SU-DHL-6 (cell line): ENCODE measurements around the gene OR2L3.

ENCODE experiments used
- H2AFZ ChIP-seq: fragments of 200-600 bp; sonication (generic); 2 replicates; pipeline ENCODE4 v1.6.1; 2014; ENCODE audit warnings: low read depth, mild to moderate bottlenecking, moderate library complexity, mixed read lengths, antibody characterized with exemption, low read length; ENCODE audit not compliant: severe bottlenecking
- H3F3A ChIP-seq: fragments of 200-600 bp; shearing (Covaris generic); 2 replicates; pipeline ENCODE4 v1.6.0; 2016; ENCODE audit warnings: antibody characterized with exemption, mild to moderate bottlenecking; ENCODE audit not compliant: insufficient read depth
- H3K27ac ChIP-seq: fragments of 200-600 bp; sonication (generic); 2 replicates; pipeline ENCODE4 v1.5.1; 2016; ENCODE audit warnings: low read depth, mild to moderate bottlenecking, low read length, moderate library complexity, mixed read lengths
- H3K27me3 ChIP-seq: fragments of 200-600 bp; sonication (generic), shearing (Covaris generic); 2 replicates; pipeline ENCODE4 v1.6.0; 2014; ENCODE audit warnings: mild to moderate bottlenecking, low read length
- H3K36me3 ChIP-seq: fragments of 200-600 bp; sonication (generic); 2 replicates; pipeline ENCODE4 v1.6.1; 2014; ENCODE audit warnings: mild to moderate bottlenecking, low read length, mixed read lengths
- H3K4me2 ChIP-seq: fragments of 300-600, 200-600 bp; shearing (Covaris generic), sonication (generic); 2 replicates; pipeline ENCODE4 v1.6.0; 2014; ENCODE audit warnings: low read length, low read depth, mild to moderate bottlenecking; ENCODE audit not compliant: poor library complexity, severe bottlenecking
- H3K4me3 ChIP-seq: fragments of 200-600 bp; sonication (generic); 2 replicates; pipeline ENCODE4 v1.5.1; 2014; ENCODE audit warnings: antibody characterized with exemption, low read length, mild to moderate bottlenecking, mixed read lengths; ENCODE audit not compliant: insufficient read depth, poor library complexity, severe bottlenecking
- H3K79me2 ChIP-seq: fragments of 200-600 bp; sonication (generic); 2 replicates; pipeline ENCODE4 v1.6.1; 2014; ENCODE audit warnings: mild to moderate bottlenecking, low read length, moderate library complexity; ENCODE audit not compliant: insufficient read depth
- H3K9ac ChIP-seq: fragments of 200-600 bp; sonication (generic); 2 replicates; pipeline ENCODE4 v1.7.0; 2014; ENCODE audit warnings: mild to moderate bottlenecking, low read length
- H3K9me2 ChIP-seq: fragments of 200-600 bp; sonication (generic); replicated peaks from 2 replicates; pipeline ENCODE4 v1.6.1; 2014; ENCODE audit warnings: low read length; ENCODE audit not compliant: insufficient read depth
- H3K9me3 ChIP-seq: fragments of 200-600 bp; sonication (generic); 2 replicates; pipeline ENCODE4 v1.6.1; 2014; ENCODE audit warnings: low read length, mixed read lengths; ENCODE audit not compliant: insufficient read depth
- H4K20me1 ChIP-seq: fragments of 200-600 bp; sonication (generic); 2 replicates; pipeline ENCODE4 v1.6.1; 2014; ENCODE audit warnings: low read depth, mild to moderate bottlenecking, antibody characterized with exemption, low read length, moderate library complexity, mixed read lengths
- EZH2phosphoT487 ChIP-seq: fragments of 200-600 bp; sonication (generic), shearing (Covaris generic); conservative IDR thresholded peaks from 2 replicates; pipeline ENCODE4 v1.6.1; 2018; ENCODE audit warnings: mild to moderate bottlenecking, antibody characterized with exemption, low read length, moderate library complexity, mixed read lengths
- TF ChIP-seq, protein P1 (sequence below): fragments of 200-600 bp; sonication (generic); IDR thresholded peaks from one replicate; pipeline ENCODE4 v1.5.1; 2017; ENCODE audit warnings: antibody characterized with exemption, mild to moderate bottlenecking, low read length, moderate library complexity; ENCODE audit not compliant: insufficient read depth, poor library complexity, severe bottlenecking

OR2L3 gene

GRCh38 chr1:248007778-248008177, 38.9 kb upstream of the OR2L3 start:
- no peaks in the 10 kb centered on the region for H3K9me3 ChIP-seq
- H2AFZ ChIP-seq: no peak overlapping the region
- TF ChIP-seq, protein P1, sequence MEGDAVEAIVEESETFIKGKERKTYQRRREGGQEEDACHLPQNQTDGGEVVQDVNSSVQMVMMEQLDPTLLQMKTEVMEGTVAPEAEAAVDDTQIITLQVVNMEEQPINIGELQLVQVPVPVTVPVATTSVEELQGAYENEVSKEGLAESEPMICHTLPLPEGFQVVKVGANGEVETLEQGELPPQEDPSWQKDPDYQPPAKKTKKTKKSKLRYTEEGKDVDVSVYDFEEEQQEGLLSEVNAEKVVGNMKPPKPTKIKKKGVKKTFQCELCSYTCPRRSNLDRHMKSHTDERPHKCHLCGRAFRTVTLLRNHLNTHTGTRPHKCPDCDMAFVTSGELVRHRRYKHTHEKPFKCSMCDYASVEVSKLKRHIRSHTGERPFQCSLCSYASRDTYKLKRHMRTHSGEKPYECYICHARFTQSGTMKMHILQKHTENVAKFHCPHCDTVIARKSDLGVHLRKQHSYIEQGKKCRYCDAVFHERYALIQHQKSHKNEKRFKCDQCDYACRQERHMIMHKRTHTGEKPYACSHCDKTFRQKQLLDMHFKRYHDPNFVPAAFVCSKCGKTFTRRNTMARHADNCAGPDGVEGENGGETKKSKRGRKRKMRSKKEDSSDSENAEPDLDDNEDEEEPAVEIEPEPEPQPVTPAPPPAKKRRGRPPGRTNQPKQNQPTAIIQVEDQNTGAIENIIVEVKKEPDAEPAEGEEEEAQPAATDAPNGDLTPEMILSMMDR: no peak
- TF ChIP-seq EZH2phosphoT487: no peak
- H3K27ac ChIP-seq: no peak overlapping the region
- no peaks in the 10 kb centered on the region for H4K20me1 ChIP-seq
- H3K4me2 ChIP-seq: no peak overlapping the region
- H3F3A ChIP-seq: no peaks in the 10 kb centered on the region
- no peaks in the 10 kb centered on the region for H3K36me3 ChIP-seq
- H3K9ac ChIP-seq: no peak overlapping the region
- no peaks in the 10 kb centered on the region for H3K79me2 ChIP-seq
- no peaks in the 10 kb centered on the region for H3K9me2 ChIP-seq
- H3K27me3 ChIP-seq: no peaks in the 10 kb centered on the region
- no peak overlapping the region for H3K4me3 ChIP-seq

DNA sequence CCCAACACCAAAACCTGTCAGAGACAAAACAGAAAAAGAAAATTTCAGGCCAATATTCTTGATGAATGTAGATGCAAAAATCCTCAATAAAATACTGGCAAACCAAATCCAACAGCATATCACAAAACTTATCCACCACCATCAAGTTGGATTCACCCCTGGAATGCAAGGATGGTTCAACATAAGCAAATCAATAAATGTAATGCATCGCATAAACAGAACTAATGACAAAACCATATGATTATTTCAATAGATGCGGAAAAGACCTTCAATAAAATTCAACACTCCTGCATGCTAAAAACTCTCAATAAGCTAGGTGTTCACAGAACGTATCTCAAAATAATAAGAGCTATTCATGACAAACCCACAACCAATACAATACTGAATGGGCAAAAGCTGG, 37.0 kb upstream of the OR2L3 start:
- H4K20me1 ChIP-seq: no peaks in the 10 kb centered on the region
- H3K27ac ChIP-seq: no peak overlapping the region
- H3K4me2 ChIP-seq: no peak overlapping the region
- no peak for TF ChIP-seq EZH2phosphoT487
- no peak overlapping the region for H3K4me3 ChIP-seq
- no peaks in the 10 kb centered on the region for H3F3A ChIP-seq
- H3K9ac ChIP-seq: no peak overlapping the region
- H3K27me3 ChIP-seq: no peaks in the 10 kb centered on the region
- H3K79me2 ChIP-seq: no peaks in the 10 kb centered on the region
- H3K36me3 ChIP-seq: no peaks in the 10 kb centered on the region
- H2AFZ ChIP-seq: no peak overlapping the region
- H3K9me3 ChIP-seq: no peaks in the 10 kb centered on the region
- no peaks in the 10 kb centered on the region for H3K9me2 ChIP-seq

- Histone ChIP-seq H3K79me2 (no peaks in the 10 kb centered on the region), H3K9me2 (no peaks in the 10 kb centered on the region), H3K36me3 (no peaks in the 10 kb centered on the region), H3K9ac (no peak within 1 kb of the TSS), H3K4me3 (no peak within 1 kb of the TSS), H3K27ac (no peak within 1 kb of the TSS), H3K9me3 (no peaks in the 10 kb centered on the region), H3K27me3 (no peaks in the 10 kb centered on the region), H3F3A (no peaks in the 10 kb centered on the region), H3K4me2 (no peak within 1 kb of the TSS), H2AFZ (no peak within 1 kb of the TSS), H4K20me1 (no peaks in the 10 kb centered on the region)
- TF ChIP-seq EZH2phosphoT487: no peak
- TF ChIP-seq, protein P1: no peak
Observed at GRCh38 chr1:248013229-248013710, 33.4 kb upstream of the OR2L3 start, which contains the start of gene OR2L5. Gene OR2L5, plus strand, starts transcription at chr1:248013660. Its CDS starts 8,288 bp downstream, at chr1:248021948.

- H3K9me3 ChIP-seq: no peaks in the 10 kb centered on the region
Observed at GRCh38 chr1:248015803-248016202, 30.8 kb upstream of the OR2L3 start.

More at GRCh38 chr1:248015803-248016202, 30.8 kb upstream of the OR2L3 start:
- H3K27ac ChIP-seq: no peak overlapping the region
- no peaks in the 10 kb centered on the region for H3K27me3 ChIP-seq
- no peaks in the 10 kb centered on the region for H3F3A ChIP-seq
- H3K9ac ChIP-seq: no peak overlapping the region
- TF ChIP-seq, protein P1: no peak
- no peak for TF ChIP-seq EZH2phosphoT487
- H3K4me3 ChIP-seq: no peak overlapping the region
- H2AFZ ChIP-seq: no peak overlapping the region
- H3K79me2 ChIP-seq: no peaks in the 10 kb centered on the region
- no peaks in the 10 kb centered on the region for H4K20me1 ChIP-seq
- no peaks in the 10 kb centered on the region for H3K36me3 ChIP-seq
- no peak overlapping the region for H3K4me2 ChIP-seq
- H3K9me2 ChIP-seq: no peaks in the 10 kb centered on the region
